ENCODE measurements around the gene SLC8A2.

SLC8A2 gene

DNA sequence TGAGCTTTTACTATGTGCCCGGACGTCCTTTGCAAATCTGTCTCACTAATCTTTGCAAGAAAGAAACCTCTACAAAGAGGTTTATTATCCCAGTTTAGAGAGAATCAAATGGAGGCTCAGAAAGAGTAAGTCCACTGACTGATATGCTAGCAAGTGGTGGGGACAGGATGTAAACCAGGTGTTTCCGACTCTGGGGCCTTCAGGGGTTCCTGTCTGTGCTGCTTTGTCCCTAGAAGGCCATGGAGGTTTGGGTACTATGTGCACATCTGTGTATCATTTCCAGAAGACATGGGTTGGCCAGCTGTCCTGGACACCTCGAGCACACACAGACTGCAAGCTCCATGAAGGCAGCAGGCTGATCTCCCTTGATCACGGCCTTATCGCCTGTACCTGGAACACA lies 13.5 kb upstream of the SLC8A2 start:
- no peak for DNase-seq

GRCh38 chr19:47483800-47484690 lies 12.4 kb upstream of the SLC8A2 start, which contains the start of gene KPTN:
KPTN (minus strand) TSS chr19:47484219; CDS start chr19:47484160, 59 bp downstream.
- DNase-seq = peak; percentile 79 to 88

DNA sequence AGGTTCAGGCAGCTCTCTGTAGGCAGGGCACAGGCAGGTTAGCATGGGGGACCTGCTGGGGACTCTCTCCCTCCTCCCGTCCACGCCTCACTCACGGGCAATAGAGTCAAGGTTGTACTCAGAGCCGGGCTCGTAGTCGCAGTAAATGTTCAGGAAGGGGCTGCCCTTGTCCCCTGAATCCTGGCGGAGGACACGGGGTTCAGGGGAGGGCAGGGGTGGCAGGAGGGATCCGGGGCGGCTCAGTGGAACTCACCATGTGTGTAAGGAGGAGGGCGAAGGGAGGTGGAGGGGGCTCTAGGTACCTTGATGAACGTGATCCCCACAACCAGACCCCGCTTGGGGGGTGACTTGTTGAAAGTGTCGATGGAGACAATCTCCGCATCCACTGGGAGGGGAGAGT lies 11.5 kb upstream of the SLC8A2 start:
- DNase-seq = no peak

DNA sequence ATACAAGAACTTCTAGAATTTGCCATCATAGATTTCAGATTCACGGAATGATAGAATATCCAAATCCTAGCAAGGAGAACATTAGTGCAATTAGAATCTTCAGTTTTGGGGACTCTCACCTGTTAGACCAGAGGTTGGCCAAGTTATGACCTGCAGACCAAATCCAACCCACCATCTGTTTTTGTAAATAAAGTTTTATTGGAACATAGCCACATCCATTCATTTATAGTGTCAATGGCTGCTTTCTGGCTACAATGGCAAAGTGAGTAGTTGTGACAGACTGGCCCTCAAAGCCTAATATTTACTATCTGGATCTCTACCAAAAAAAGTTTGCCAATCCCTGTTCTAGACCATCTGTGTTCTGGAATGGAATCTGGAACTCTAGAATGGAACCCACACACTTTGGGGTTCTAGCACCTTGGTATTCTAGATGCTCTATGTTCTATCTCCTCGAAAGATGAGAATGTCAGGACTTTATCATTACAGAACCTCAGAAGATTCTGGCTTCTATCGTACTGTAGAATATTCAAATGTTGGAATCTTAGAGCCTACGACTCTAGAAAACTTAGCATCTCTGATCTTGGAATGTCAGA lies 9.9 kb upstream of the SLC8A2 start:
- DNase-seq = no peak

GRCh38 chr19:47480658-47481057 lies 9.0 kb upstream of the SLC8A2 start:
- DNase-seq = no peak

DNA sequence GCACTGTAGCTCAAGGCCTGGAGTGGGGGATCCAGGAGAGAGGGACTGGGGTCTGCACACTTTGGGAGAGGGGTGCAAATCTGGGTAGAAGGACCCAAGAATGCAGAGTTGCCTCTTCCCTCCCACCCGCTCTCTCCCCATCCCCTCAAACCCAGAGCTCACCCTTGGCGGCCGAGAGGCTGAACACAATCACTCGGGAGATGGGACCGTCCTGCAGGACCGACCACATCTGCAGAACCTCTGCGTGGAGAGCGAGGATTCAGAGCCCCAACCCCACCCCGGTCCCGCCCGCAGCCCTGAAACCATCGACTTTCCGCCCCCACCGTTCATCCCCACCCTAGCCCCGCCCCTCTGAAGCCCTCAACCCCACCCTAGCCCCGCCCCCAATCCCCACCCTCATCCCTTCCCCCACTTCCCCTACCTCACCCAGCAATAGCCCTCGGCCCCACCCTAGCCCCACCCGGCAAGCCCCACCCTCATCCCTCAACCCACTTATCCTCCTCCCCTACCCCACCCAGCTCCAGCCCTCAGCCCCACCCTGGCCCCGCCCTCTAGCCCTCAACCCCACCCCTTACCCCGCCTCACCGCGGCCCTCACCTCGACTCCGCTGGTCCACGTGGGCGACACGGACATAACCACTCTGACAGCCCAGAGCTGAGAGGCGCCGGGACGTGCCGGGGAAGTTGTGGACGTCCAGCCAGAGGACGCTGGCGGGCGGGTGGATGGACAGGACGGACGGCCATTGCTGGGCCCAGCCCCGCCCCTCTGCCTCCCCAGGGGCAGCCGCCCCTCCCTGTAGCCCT lies 8.2 kb upstream of the SLC8A2 start:
- DNase-seq = no peak

GRCh38 chr19:47476438-47476972 lies 4.8 kb upstream of the SLC8A2 start:
- no peak for DNase-seq

- no peak for DNase-seq
These were observed 3.8 kb upstream of the SLC8A2 start for GRCh38 chr19:47475465-47475864.

DNA sequence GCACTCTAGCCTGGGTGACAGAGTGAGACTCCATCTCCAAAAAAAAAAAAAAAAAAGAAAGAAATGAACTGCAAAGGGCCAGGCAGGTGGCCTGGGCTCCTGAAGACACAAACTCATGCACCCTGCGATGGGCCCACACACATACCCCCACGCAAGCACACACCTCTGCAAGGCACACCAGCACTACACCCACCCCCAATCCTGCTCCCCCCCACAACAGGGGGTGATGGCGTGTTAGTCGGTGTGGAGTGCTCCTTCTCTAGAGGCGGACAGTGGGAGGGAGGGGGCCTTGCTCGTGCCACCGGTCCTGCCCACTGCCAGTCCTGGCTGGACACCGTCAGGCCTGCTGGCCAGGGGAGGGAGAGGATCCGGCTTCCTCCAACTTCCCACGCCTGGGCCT lies 1.6 kb upstream of the SLC8A2 start:
- no peak for DNase-seq

- no peak for DNase-seq
These were observed 336 bp downstream of the SLC8A2 start for GRCh38 chr19:47471381-47471732.

DNA sequence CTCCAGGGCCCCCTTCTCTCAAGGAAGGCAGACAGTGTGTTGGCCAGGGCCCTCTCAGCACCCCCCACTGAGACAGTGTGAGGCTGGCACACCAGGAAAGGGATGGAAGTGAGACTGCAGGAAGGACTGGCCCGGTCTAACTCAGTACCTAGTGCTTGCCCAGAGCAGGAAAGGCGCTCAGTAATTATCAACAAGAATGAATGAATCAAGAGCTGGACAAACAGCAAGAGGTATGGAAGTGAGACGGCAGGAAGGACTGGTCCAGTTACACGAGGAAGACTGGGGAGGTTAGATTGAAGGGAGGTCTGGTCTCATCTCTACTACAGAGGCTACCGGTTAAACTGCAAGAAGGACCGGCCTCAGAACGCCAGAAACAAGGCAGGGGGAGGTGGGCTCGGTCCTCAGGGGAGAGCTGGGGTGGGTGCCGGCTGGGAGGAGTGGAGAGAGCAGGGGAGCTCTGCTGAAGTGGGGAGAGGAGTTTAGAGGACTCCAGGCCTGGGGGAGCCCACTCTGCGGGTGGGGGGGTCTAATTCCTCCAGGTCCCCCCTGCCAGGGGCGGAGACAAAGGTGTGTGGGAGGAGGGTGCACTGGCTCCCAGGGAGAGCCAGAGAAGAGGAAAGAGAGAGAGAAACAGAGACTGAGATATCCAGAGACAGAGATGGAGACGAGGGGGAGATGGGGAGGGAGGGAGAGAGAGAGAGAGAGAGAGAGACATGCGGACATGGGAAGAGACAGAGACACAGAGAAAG lies 1.1 kb downstream of the SLC8A2 start:
- no peak for DNase-seq

DNA sequence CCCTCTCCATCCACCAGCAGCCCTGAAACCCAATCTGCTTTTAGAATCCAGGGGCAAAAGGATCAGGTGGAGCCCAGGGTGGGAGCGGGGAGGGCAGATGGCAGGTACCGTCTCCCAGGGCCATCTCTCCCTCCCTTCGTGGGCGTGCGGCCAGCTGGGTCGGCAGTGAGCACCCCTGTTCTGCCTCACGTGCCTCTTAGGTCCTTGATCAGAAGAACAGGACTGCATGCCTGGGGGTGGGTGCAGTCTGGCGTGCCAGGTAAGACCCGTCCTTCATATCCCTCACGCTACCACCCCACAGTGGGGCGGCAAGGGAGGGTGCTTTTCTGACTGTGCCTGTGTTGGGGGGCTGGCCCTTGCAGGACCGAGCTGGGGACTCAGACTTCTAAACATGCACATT lies 2.0 kb downstream of the SLC8A2 start:
- no peak for DNase-seq

DNA sequence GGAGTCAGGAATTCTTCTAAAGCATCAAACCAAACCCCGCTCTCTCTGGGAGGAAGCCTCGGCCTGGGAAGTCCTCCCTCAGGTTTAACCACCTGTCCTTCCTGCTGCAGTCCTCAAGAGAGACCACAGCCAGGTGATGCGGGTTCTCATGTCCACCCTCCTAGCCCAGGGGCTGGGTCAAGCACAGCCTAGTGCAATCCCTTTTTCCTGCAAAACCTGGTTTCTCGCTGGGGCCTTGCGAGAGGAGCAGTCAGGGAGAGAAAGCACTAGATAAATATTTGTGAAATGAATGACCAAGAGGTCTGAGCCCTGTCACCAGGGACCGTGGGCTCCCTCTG lies 2.4 kb downstream of the SLC8A2 start:
- DNase-seq = no peak

GRCh38 chr19:47467914-47468313 lies 3.8 kb downstream of the SLC8A2 start:
- DNase-seq = no peak

GRCh38 chr19:47465957-47466356 lies 5.7 kb downstream of the SLC8A2 start:
- DNase-seq = no peak

- no peak for DNase-seq
These were observed 6.8 kb downstream of the SLC8A2 start for GRCh38 chr19:47464675-47465419.

DNA sequence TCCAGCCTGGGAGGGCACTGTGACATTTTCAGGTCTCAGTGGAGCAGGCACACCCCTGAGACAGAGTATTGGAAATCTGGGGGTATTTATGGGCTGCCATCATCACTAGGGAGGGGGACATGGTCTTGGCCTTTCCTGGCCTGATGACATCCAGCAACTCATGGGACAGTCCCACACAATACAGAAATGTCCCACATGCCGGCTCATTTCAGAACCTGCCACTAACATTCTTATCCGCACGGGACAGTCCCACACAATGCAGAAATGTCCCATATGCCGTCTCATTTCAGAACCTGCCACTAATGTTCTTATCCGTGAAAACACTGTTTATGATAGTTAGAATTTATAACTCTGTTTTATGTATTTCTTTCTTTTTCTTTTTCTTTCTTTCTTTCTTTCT lies 9.8 kb downstream of the SLC8A2 start:
- DNase-seq = no peak

DNA sequence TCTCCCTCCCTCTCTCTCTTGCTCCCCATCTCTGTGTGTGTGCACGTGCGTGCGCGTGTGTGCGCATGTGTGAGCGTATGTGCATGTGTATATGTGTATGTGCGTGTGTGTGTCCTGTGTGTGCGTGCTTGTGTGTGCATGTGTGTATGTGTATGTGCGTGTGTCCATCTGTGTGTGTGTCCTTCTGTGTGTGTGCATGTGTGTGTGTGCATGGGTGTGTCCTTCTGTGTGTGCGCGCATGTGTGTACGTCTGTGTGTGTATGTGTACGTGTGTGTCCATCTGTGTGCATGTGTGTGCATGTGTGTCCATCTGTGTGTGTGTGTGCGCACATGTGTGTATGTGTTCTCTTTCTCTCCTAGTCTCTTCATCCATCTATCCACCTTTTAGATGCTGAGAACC lies 12.2 kb downstream of the SLC8A2 start:
- DNase-seq = no peak

- no peak for DNase-seq
These were observed 13.0 kb downstream of the SLC8A2 start for GRCh38 chr19:47458672-47459071.

DNA sequence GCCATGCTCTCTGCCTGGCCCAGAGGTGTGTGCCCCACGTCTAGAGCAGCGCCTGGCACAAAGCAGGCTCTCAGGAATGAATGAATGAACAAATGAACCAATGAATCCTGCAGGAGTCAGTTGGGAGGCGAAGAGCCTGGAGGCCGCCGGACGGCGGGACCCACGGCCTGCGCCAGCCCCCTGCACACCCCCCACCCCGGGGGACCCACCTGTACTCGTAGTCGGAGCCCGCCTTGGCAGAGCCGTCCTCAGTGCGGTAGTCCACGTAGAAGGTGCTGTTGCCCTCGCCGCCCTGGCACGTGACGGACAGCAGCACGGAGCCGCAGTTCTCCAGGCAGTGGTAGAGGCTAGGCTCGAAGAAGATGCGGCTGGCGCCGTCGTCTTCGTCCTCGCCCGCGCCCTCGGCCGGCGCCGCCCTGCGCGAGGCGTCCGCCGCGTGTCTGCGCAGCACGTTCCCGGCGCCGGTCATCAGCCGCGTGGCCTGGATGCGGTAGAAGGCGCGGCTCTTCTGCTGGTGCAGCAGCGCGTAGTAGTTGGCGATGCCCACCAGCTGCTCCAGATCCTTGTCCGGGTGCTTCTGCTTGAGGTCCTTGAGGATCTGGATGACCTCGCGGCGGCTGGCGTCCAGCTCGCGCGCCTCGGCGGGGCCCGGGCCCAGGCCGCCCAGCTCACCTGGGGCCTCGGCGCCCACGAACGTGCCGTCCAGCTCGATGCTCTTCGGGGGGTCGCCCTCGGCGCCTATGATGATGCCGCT lies 14.8 kb downstream of the SLC8A2 start:
- no peak for DNase-seq

GRCh38 chr19:47450478-47450877 lies 21.2 kb downstream of the SLC8A2 start:
- no peak for DNase-seq

Measured in AML-193 (cell line).